SK-N-DZ (cell line): ENCODE measurements around the gene PSMB8.

Source experiments
- DNase-seq: peaks from one replicate; pipeline ENCODE4 v3.0.0-alpha.2; 2015; ENCODE audit warnings: low spot score

PSMB8 gene

GRCh38 chr6:32857156-32857891, 13.5 kb upstream of the PSMB8 start:
- DNase-seq, result no peak

GRCh38 chr6:32855467-32856174, 11.8 kb upstream of the PSMB8 start:
- no peak for DNase-seq

- DNase-seq, result no peak
Observed at GRCh38 chr6:32854376-32855178, 10.7 kb upstream of the PSMB8 start.

GRCh38 chr6:32853541-32854375, 9.9 kb upstream of the PSMB8 start, which contains the start of the genes PSMB9 and TAP1:
Gene PSMB9 (plus strand): TSS chr6:32854192. CDS start chr6:32854230, 38 bp downstream.
Gene TAP1 (minus strand): TSS chr6:32853704. CDS start chr6:32853636, 68 bp downstream.
- DNase-seq, result peak; percentile 66

GRCh38 chr6:32852844-32853540, 9.1 kb upstream of the PSMB8 start:
- DNase-seq, result no peak

GRCh38 chr6:32852018-32852843, 8.4 kb upstream of the PSMB8 start:
- no peak for DNase-seq

- no peak for DNase-seq
Observed at GRCh38 chr6:32851025-32851424, 7.2 kb upstream of the PSMB8 start.

- no peak for DNase-seq
Observed at GRCh38 chr6:32849126-32849525, 5.3 kb upstream of the PSMB8 start.

GRCh38 chr6:32847795-32848194, 3.9 kb upstream of the PSMB8 start:
- DNase-seq, result no peak

- DNase-seq, result no peak
Observed at GRCh38 chr6:32847004-32847403, 3.2 kb upstream of the PSMB8 start.

GRCh38 chr6:32845384-32845884, 1.6 kb upstream of the PSMB8 start:
- DNase-seq, result no peak

- no peak for DNase-seq
Observed at GRCh38 chr6:32844839-32845383, 1.1 kb upstream of the PSMB8 start.

GRCh38 chr6:32843331-32843978, 392 bp downstream of the PSMB8 start:
- no peak for DNase-seq

- no peak for DNase-seq
Observed at GRCh38 chr6:32842690-32843089, 1.2 kb downstream of the PSMB8 start.

GRCh38 chr6:32842021-32842650, 1.7 kb downstream of the PSMB8 start:
- no peak for DNase-seq

- DNase-seq, result no peak
Observed at GRCh38 chr6:32840604-32841246, 3.1 kb downstream of the PSMB8 start.

GRCh38 chr6:32839356-32839755, 4.5 kb downstream of the PSMB8 start:
- no peak for DNase-seq
